PC-9 (cell line): ENCODE measurements around the gene DPEP2.

Experiments used
- EZH2 ChIP-seq: fragments of 200-600 bp; sonication (generic); IDR thresholded peaks from 2 replicates; pipeline ENCODE4 v1.8.0; 2017; ENCODE audit warnings: antibody characterized with exemption, low read depth
- TF ChIP-seq, protein P1 (sequence below): fragments of 200-600 bp; sonication (generic); conservative IDR thresholded peaks from 2 replicates; pipeline ENCODE4 v1.6.1; 2017; ENCODE audit warnings: mixed run types, antibody characterized with exemption, mild to moderate bottlenecking, moderate library complexity

DNA sequence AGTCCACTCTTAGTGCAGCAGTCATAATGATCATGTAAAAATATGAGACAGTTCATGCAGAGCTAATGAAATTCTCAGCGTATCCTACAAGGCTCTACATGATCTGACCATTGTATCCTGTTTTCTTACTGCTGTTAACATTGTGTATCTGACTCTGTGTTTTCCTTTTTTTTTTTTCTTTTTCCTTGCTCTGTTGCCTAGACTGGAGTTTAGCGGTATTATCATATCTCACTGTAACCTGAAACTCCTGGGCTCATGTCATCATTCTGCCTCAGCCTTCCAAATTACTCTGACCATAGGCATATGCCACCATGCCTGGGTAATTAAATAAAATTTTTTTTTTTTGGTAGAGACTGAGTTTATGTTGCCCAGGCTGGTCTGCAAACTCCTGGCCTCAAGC lies 35.9 kb upstream of the DPEP2 start:
- TF ChIP-seq, protein P1, sequence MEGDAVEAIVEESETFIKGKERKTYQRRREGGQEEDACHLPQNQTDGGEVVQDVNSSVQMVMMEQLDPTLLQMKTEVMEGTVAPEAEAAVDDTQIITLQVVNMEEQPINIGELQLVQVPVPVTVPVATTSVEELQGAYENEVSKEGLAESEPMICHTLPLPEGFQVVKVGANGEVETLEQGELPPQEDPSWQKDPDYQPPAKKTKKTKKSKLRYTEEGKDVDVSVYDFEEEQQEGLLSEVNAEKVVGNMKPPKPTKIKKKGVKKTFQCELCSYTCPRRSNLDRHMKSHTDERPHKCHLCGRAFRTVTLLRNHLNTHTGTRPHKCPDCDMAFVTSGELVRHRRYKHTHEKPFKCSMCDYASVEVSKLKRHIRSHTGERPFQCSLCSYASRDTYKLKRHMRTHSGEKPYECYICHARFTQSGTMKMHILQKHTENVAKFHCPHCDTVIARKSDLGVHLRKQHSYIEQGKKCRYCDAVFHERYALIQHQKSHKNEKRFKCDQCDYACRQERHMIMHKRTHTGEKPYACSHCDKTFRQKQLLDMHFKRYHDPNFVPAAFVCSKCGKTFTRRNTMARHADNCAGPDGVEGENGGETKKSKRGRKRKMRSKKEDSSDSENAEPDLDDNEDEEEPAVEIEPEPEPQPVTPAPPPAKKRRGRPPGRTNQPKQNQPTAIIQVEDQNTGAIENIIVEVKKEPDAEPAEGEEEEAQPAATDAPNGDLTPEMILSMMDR = no peak
- no peak for TF ChIP-seq EZH2
